GM23248 (cell line): ENCODE results near the gene CETP. TPM values are rescaled to one million over a fixed set of nuclear protein-coding genes. Genes with fewer than 3 reads are reported as not detected.

ENCODE experiments used
- DNase-seq: peaks from one replicate; pipeline ENCODE4 v3.0.0-alpha.2; 2015
- H2AFZ ChIP-seq: fragments of 200-600 bp; sonication (generic); 2 replicates; pipeline ENCODE4 v1.6.1; 2016; ENCODE audit warnings: antibody characterized with exemption
- H3F3A ChIP-seq: fragments of 200-600 bp; sonication (generic); 2 replicates; pipeline ENCODE4 v1.6.1; 2016; ENCODE audit warnings: mild to moderate bottlenecking, antibody characterized with exemption, mixed run types; ENCODE audit not compliant: insufficient read depth
- H3K27ac ChIP-seq: fragments of 200-600 bp; sonication (generic); 2 replicates; pipeline ENCODE4 v1.5.1; 2016; ENCODE audit warnings: mild to moderate bottlenecking
- H3K27me3 ChIP-seq: fragments of 200-600 bp; sonication (generic); replicated peaks from 2 replicates; pipeline ENCODE4 v1.6.1; 2016; ENCODE audit warnings: mild to moderate bottlenecking; ENCODE audit not compliant: insufficient read depth
- H3K36me3 ChIP-seq: fragments of 200-600 bp; sonication (generic); 2 replicates; pipeline ENCODE4 v1.6.1; 2016; ENCODE audit warnings: low read depth, mild to moderate bottlenecking
- H3K4me1 ChIP-seq: fragments of 200-600 bp; sonication (generic); 2 replicates; pipeline ENCODE4 v1.6.1; 2016; ENCODE audit warnings: mild to moderate bottlenecking; ENCODE audit not compliant: insufficient read depth
- H3K4me2 ChIP-seq: fragments of 200-600 bp; sonication (generic); one replicate; pipeline ENCODE4 v1.6.1; 2016; ENCODE audit warnings: mild to moderate bottlenecking; ENCODE audit not compliant: unreplicated experiment
- H3K4me3 ChIP-seq: fragments of 200-600 bp; sonication (generic); 2 replicates; pipeline ENCODE4 v1.5.1; 2016; ENCODE audit warnings: mild to moderate bottlenecking
- H3K79me2 ChIP-seq: fragments of 200-600 bp; sonication (generic); 2 replicates; pipeline ENCODE4 v1.6.1; 2016; ENCODE audit warnings: mild to moderate bottlenecking; ENCODE audit not compliant: insufficient read depth
- H3K9ac ChIP-seq: fragments of 200-600 bp; sonication (generic); 2 replicates; pipeline ENCODE4 v1.6.1; 2016; ENCODE audit warnings: mild to moderate bottlenecking
- H3K9me2 ChIP-seq: fragments of 200-600 bp; sonication (generic); 2 replicates; pipeline ENCODE4 v1.6.1; 2016; ENCODE audit warnings: mixed run types, mild to moderate bottlenecking, moderate library complexity; ENCODE audit not compliant: insufficient read depth
- H3K9me3 ChIP-seq: fragments of 200-600 bp; sonication (generic); one replicate; pipeline ENCODE4 v1.6.1; 2017; ENCODE audit warnings: low read depth
- H4K20me1 ChIP-seq: fragments of 200-600 bp; sonication (generic); 2 replicates; pipeline ENCODE4 v1.6.0; 2016; ENCODE audit not compliant: insufficient read depth
- EZH2 ChIP-seq: fragments of 200-600 bp; sonication (generic); IDR thresholded peaks from 2 replicates; pipeline ENCODE4 v1.6.1; 2018; ENCODE audit warnings: antibody characterized with exemption, mild to moderate bottlenecking; ENCODE audit not compliant: insufficient read depth, poor library complexity, severe bottlenecking
- EZH2phosphoT487 ChIP-seq: fragments of 200-600 bp; sonication (generic); IDR thresholded peaks from 2 replicates; pipeline ENCODE4 v1.6.1; 2018; ENCODE audit warnings: antibody characterized with exemption, moderate library complexity, mild to moderate bottlenecking, low read depth; ENCODE audit not compliant: insufficient read depth
- WGBS, 2 experiments: methylation state at CpG; one replicate each; pipeline ENCODE4 v1.1.6; 2015 to 2017; ENCODE audit warnings: low lambda C conversion rate in 2 of 2, low coverage in 1 of 2; ENCODE audit errors: missing lambda C conversion rate in 2 of 2; 5-methylcytosine and 5-hydroxymethylcytosine counted together
- in situ Hi-C: fragments of 300-500 bp; cut with MboI; formaldehyde crosslinking; loops from 2 replicates; pipeline ENCODE4 v1.15.0; 2020
- polyA plus RNA-seq: library from polyadenylated mRNA; unstranded; fragments of >200 nt; fragmentation: Nextera tagmentation; extraction: Ambion mirVana; gene quantifications from 2 replicates; pipeline ENCODE4 v1.2.1, GENCODE V29; 2016
- total RNA-seq: library from RNA; depleted of rRNA; stranded (reverse); fragments of >200 nt; shearing (Covaris generic); gene quantifications from 2 replicates; pipeline ENCODE4 v1.2.3, GENCODE V29; 2014

The CETP gene
- total and polyA plus RNA-seq, 2 experiments from 2014 or later, result not detected

- Histone ChIP-seq H3K27ac (no peak overlapping the region), H3K9ac (no peak overlapping the region), H3K27me3 (0 out of 2 replicates have a peak, but pooled peaks cover 4% of the 10 kb centered on the region), H3K9me2 (no peaks in the 10 kb centered on the region), H3K4me1 (no peaks in the 10 kb centered on the region), H3F3A (no peaks in the 10 kb centered on the region; the same call in 1 of the 2 replicates), H3K36me3 (no peaks in the 10 kb centered on the region), H2AFZ (no peak overlapping the region), H3K79me2 (no peaks in the 10 kb centered on the region), H3K9me3 (no peaks in the 10 kb centered on the region), H4K20me1 (no peaks in the 10 kb centered on the region), H3K4me3 (no peak overlapping the region), H3K4me2 (no peak overlapping the region)
- peak; percentile 44 for DNase-seq
- in situ Hi-C loops, result no loop called here
- 72 to 75% methylated on average over 9 of the region's 9 CpGs for WGBS, 2 experiments
- no peak for TF ChIP-seq EZH2
- no peak for TF ChIP-seq EZH2phosphoT487
Measured at GRCh38 chr16:56923481-56924091, 38.2 kb upstream of the CETP start.

- in situ Hi-C loops, result no loop called here
- WGBS, 2 experiments, result 65 to 72% methylated on average over 2 of the region's 2 CpGs
- no peak overlapping the region for H3K4me2 ChIP-seq
- no peaks in the 10 kb centered on the region; the same call in 1 of the 2 replicates for H3F3A ChIP-seq
- no peaks in the 10 kb centered on the region for H3K36me3 ChIP-seq
- no peaks in the 10 kb centered on the region for H3K9me2 ChIP-seq
- H3K4me1 ChIP-seq, result peaks cover 6% of the 10 kb centered on the region
- H3K79me2 ChIP-seq, result peaks cover 5% of the 10 kb centered on the region
- no peak for DNase-seq
- no peak overlapping the region for H3K4me3 ChIP-seq
- no peaks in the 10 kb centered on the region for H4K20me1 ChIP-seq
- no peaks in the 10 kb centered on the region for H3K27me3 ChIP-seq
- TF ChIP-seq EZH2 (no peak), EZH2phosphoT487 (no peak)
- no peak overlapping the region for H3K27ac ChIP-seq
- no peaks in the 10 kb centered on the region for H3K9me3 ChIP-seq
- H2AFZ ChIP-seq, result no peak overlapping the region
- H3K9ac ChIP-seq, result no peak overlapping the region
Measured at GRCh38 chr16:56927471-56927870, 34.3 kb upstream of the CETP start.

- H3K36me3 ChIP-seq, result peaks cover 7% of the 10 kb centered on the region
- no peaks in the 10 kb centered on the region for H3K27me3 ChIP-seq
- TF ChIP-seq EZH2phosphoT487 (no peak), EZH2 (no peak)
- H3K27ac ChIP-seq, result no peak overlapping the region
- H3K4me3 ChIP-seq, result no peak overlapping the region
- H3K9me2 ChIP-seq, result no peaks in the 10 kb centered on the region
- 96 to 99% methylated on average over 4 of the region's 4 CpGs for WGBS, 2 experiments
- H4K20me1 ChIP-seq, result peaks cover 12% of the 10 kb centered on the region; the same call in 1 of the 2 replicates
- no peak overlapping the region for H3K4me2 ChIP-seq
- peaks cover 15% of the 10 kb centered on the region for H3F3A ChIP-seq
- no peaks in the 10 kb centered on the region for H3K9me3 ChIP-seq
- no peak overlapping the region for H3K9ac ChIP-seq
- H3K4me1 ChIP-seq, result peaks cover 6% of the 10 kb centered on the region
- no peak overlapping the region for H2AFZ ChIP-seq
- in situ Hi-C loops, result no loop called here
- DNase-seq, result no peak
- H3K79me2 ChIP-seq, result peaks cover 27% of the 10 kb centered on the region
Measured at GRCh38 chr16:56929639-56930038, 32.1 kb upstream of the CETP start.

GRCh38 chr16:56930486-56931270 lies 31.1 kb upstream of the CETP start:
- no peak overlapping the region for H3K4me2 ChIP-seq

More at GRCh38 chr16:56930486-56931270, 31.1 kb upstream of the CETP start:
- H3K79me2 ChIP-seq, result peaks cover 37% of the 10 kb centered on the region
- H3K27ac ChIP-seq, result no peak overlapping the region
- H4K20me1 ChIP-seq, result peaks cover 21% of the 10 kb centered on the region
- DNase-seq, result no peak
- H2AFZ ChIP-seq, result peak overlapping the region; percentile 79
- TF ChIP-seq EZH2phosphoT487 (no peak), EZH2 (no peak)
- H3K27me3 ChIP-seq, result no peaks in the 10 kb centered on the region
- peak overlapping the region; percentile 100; the same call in 1 of the 2 replicates for H3K9ac ChIP-seq
- no peaks in the 10 kb centered on the region for H3K9me3 ChIP-seq
- H3K4me3 ChIP-seq, result no peak overlapping the region
- no peaks in the 10 kb centered on the region for H3K9me2 ChIP-seq
- peaks cover 16% of the 10 kb centered on the region for H3K36me3 ChIP-seq
- H3K4me1 ChIP-seq, result peaks cover 15% of the 10 kb centered on the region
- peaks cover 25% of the 10 kb centered on the region for H3F3A ChIP-seq
- 88% methylated on average over 15 of the region's 15 CpGs for WGBS, 2 experiments
- in situ Hi-C loops, result no loop called here
